Glomerular endothelial cell (primary cell): ENCODE data around the gene TLCD3B. TPM values are rescaled to one million over a fixed set of nuclear protein-coding genes. Genes with fewer than 3 reads are reported as not detected.
"Not testable (repeated sequence)": the region's sequence is repeated elsewhere in the genome, so short reads cannot be mapped to it uniquely, and the experiment has no call there.

ENCODE experiments used
- DNase-seq: peaks from one replicate; pipeline ENCODE4 v3.0.0-alpha.2; 2011; ENCODE audit warnings: low read depth, low spot score; ENCODE audit errors: extremely low read depth
- total RNA-seq: library from RNA; depleted of rRNA; stranded (reverse); fragments of >200 nt; gene quantifications from 2 replicates; pipeline ENCODE4 v1.2.3, GENCODE V29; 2015

Gene TLCD3B
- total RNA-seq, 1 donor from 2014 or later: 0.82 TPM

- no peak for DNase-seq
Measured at GRCh38 chr16:30027588-30028437, 3.3 kb downstream of the TLCD3B start.

DNA sequence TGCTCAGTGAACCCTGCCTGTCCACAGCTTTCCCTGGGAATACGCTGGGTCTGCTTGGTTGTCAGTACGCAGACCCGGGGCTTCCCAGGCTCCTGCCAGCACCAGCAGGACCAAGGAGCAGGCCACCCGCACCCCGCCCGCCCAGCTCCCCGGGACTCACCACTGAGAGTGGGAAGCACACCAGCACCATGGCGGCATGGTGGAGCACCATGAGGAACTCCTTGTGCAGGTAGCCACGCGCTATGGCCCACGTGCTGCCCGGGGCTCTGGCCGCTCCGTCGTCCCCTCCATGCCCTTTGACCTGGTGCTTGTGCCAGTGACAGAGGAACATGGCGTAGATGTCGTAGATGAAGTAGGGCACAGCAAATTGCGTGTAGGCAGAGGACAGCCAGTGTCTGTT lies 4.6 kb downstream of the TLCD3B start:
- DNase-seq: no peak

DNA sequence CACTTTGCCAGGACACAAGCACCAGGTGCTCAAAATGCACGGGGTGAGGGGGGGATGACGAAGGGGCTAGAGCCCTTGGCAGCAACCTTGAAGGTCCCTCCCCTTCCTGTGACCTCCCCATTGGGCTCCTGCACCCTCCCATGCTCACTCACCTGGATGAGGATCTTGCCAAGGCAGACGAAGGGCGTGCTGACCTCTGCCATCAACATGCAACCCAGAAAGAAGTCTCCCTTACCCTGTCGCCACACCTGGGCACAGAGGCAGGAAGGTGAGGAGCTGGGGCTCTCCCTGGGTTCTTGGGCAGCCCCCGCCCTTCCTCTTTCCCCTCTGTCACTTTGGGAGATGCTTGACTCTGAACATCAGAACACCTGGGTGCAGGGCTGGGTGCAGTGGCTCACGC lies 5.5 kb downstream of the TLCD3B start:
- no peak for DNase-seq

GRCh38 chr16:30025156-30025555 lies 5.9 kb downstream of the TLCD3B start:
- DNase-seq: no peak

- no peak for DNase-seq
Measured at GRCh38 chr16:30024451-30024850, 6.6 kb downstream of the TLCD3B start.

- no peak for DNase-seq
Measured at GRCh38 chr16:30023586-30023985, 7.5 kb downstream of the TLCD3B start.

DNA sequence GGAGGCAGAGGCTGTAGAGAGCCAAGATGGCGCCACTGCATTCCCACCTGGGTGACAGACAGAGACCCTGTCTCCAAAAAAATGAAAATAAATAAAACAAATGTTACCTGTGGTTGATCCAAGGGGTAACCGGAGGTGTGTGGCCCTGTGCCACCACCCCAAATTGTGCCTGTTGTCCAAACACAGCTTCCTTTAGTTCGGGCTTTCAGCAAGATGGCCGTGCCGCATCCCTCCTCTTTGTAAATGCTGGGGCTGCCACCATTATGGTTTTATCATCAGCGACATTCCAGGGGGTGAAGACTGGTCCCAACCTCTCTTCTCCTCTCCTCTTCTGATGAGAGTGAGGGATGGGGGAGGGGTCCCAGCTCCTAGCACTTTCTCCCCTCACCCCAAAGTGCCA lies 8.2 kb downstream of the TLCD3B start, which contains the start of gene C16orf92:
Gene C16orf92, plus strand, starts transcription at position 312 of the 400 bp plus-strand sequence. CDS start 143 bp downstream, outside the sequence.
- DNase-seq: no peak

DNA sequence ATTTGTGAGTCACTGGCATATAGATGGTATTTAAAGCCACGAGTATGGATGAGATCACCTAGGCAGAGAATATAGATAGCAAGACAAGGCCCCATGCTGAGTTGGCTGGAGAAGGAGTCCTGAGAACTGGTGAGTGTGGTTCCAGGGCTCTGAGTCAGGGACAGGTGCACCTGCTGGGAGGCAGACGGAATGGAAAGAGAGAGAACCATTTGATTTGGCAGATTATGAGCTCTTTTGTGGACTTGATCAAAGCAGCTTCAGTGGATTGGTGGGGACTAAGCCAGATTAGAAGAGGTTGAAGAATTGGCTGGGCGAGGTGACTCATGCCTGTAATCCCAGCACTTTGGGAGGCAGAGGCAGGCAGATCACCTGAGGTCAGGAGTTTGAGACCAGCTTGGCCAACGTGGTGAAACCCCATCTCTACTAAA lies 12.3 kb downstream of the TLCD3B start:
- DNase-seq: no peak

- DNase-seq: not testable (repeated sequence)
Measured at GRCh38 chr16:30017937-30018336, 13.1 kb downstream of the TLCD3B start.

- DNase-seq: no peak
Measured at GRCh38 chr16:30017277-30017656, 13.8 kb downstream of the TLCD3B start.

GRCh38 chr16:30016555-30017276 lies 14.4 kb downstream of the TLCD3B start:
- DNase-seq: no peak

- DNase-seq: not testable (repeated sequence)
Measured at GRCh38 chr16:30015450-30015849, 15.6 kb downstream of the TLCD3B start.

- not testable (repeated sequence) for DNase-seq
Measured at GRCh38 chr16:30012598-30012997, 18.5 kb downstream of the TLCD3B start.

- DNase-seq: no peak
Measured at GRCh38 chr16:30011714-30012504, 19.2 kb downstream of the TLCD3B start.

GRCh38 chr16:30010844-30011713 lies 20.0 kb downstream of the TLCD3B start, which contains the start of gene DOC2A:
DOC2A (minus strand) TSS chr16:30011027; CDS start chr16:30010222, 805 bp downstream.
- DNase-seq: no peak

DNA sequence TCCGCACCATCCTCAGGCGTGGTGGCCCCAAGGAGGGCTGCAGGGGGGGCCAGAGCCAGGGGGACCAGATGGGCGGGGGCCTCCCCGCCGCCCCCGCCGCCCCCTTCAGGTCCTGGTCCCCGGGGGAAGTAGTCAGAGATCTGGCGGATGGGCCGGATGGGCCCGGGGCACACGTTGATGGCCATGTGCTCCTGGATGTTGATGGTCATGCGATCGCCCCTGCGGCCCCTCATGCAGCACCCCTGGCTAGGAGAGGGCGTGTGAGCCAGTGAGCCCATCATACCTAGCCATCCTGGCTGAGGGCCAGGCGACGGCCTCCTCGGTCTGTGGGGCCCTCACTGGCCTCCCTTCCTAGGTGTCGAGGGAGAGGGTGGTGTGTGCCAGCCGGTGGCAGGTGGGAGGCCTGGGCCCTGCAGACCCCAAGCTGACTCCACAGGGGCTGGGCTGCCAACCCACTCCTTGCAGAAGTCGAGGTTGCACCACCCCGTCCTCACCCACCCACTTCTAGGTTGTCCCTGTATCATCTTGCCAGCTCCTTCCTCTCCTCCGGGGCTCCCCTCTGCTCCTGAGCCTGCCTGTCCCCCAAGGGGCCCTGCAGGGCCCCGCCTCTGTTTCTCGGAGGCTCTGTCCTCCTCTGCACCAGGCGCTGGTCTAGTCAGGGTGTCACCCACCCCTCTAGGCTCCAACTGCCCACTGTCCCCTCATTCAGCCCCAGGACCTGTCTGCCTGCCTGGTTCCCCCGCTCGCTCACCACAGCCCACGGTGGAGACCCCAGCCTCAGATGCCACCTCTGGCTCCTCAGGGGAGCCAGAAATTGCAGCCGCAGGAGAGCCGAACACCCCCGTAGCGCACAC lies 20.9 kb downstream of the TLCD3B start:
- DNase-seq: no peak

DNA sequence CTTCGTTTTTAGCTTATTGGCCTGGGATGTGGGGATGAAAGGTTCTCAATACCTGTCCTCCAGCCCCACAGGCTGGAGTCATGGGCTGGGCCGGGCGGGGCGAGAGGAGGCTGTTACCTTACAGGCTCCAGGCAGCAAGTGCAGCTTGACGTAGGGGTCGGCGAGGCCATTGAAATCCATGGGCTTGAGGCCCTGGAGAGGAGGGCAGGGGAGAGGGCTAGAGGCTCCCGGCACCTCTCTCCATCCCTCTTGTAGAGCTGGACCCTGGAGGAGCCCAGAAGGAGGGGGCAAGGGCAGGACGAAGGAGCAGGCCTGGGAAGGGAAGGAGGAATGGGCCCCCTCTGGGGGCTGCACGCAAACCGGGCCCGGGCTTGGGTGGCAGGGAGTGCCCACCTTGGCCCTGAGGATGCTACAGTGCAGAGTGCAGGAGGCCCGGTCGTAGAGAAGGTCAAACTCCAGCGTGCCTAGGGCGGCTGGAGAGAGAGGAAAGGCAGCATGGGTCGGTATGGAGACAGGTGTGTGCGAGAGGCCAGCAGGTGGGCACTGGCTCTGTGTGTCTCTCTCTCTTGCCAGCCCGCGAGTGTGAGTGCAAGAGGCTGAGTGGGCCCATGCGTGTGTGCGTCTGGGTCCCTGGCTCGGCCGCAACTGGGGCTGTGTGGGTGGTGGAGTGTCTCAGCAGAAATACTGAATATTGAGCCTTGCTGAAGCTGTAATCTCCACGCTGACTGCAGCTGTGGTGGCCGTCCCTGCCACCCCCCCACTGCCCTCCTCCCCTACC lies 21.8 kb downstream of the TLCD3B start:
- no peak for DNase-seq

DNA sequence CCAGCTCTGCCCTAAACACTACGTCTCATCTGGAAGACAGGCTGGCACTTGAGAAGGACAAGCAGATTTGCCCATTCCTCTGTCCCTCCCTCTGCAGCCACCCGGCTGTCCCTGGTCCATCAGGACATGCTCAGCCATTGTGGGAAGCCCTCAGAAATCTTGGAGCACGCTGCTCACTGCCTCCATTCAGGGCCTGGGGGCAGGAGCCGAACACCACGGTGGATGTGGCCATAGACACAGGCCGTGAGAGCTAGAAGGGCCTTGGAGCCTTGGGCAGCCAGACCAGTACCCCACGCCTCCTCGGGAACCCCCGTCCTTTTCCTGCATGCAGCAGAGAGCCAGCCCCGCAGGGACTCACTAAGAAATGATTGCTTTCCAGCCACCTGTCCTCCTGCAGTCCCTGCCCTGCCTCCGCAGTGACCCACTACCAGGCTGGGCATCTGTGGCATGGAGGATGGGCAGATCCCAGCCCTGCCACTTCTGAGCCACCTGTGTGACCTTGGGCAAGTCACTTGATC lies 23.6 kb downstream of the TLCD3B start:
- DNase-seq: no peak
